H9 (cell line): ENCODE results near the gene UPF2. TPM values are rescaled to one million over a fixed set of nuclear protein-coding genes. Genes with fewer than 3 reads are reported as not detected.

ENCODE experiments used
- DNase-seq: peaks from one replicate; pipeline ENCODE4 v3.0.0-alpha.2; 2017
- H2AFZ ChIP-seq: one replicate; pipeline ENCODE4 v1.6.1; 2013; ENCODE audit warnings: mild to moderate bottlenecking, low read length, control low read depth, moderate library complexity
- H2AK5ac ChIP-seq: 2 replicates; pipeline ENCODE4 v1.6.1; 2013; ENCODE audit warnings: low read length, control low read depth, mixed read lengths; ENCODE audit not compliant: insufficient read length
- H2BK120ac ChIP-seq: one replicate; pipeline ENCODE4 v1.6.1; 2013; ENCODE audit warnings: low read depth, mild to moderate bottlenecking, low read length, control low read depth, inconsistent platforms; ENCODE audit not compliant: poor library complexity, severe bottlenecking
- H2BK12ac ChIP-seq: 2 replicates; pipeline ENCODE4 v1.6.1; 2013; ENCODE audit warnings: low read length, control low read depth, mixed read lengths, low read depth; ENCODE audit not compliant: insufficient read length
- H2BK15ac ChIP-seq: 2 replicates; pipeline ENCODE4 v1.6.1; 2013; ENCODE audit warnings: low read depth, low read length, control low read depth
- H2BK20ac ChIP-seq: one replicate; pipeline ENCODE4 v1.6.1; 2013; ENCODE audit warnings: low read depth, mild to moderate bottlenecking, low read length, control low read depth, inconsistent platforms; ENCODE audit not compliant: poor library complexity, severe bottlenecking
- H2BK5ac ChIP-seq: 2 replicates; pipeline ENCODE4 v1.6.1; 2013; ENCODE audit warnings: low read length, control low read depth, mixed read lengths; ENCODE audit not compliant: insufficient read length
- H3K14ac ChIP-seq: 2 replicates; pipeline ENCODE4 v1.6.1; 2013; ENCODE audit warnings: low read length, control low read depth; ENCODE audit not compliant: insufficient read depth
- H3K18ac ChIP-seq: 2 replicates; pipeline ENCODE4 v1.6.1; 2013; ENCODE audit warnings: low read depth, mild to moderate bottlenecking, mixed read lengths, low read length, control low read depth; ENCODE audit not compliant: insufficient read length
- H3K23ac ChIP-seq: 2 replicates; pipeline ENCODE4 v1.6.1; 2013; ENCODE audit warnings: low read length, control low read depth, mixed read lengths, low read depth; ENCODE audit not compliant: insufficient read length
- H3K23me2 ChIP-seq: 2 replicates; pipeline ENCODE4 v1.6.1; 2013; ENCODE audit warnings: low read depth, mild to moderate bottlenecking, mixed read lengths, low read length, control low read depth; ENCODE audit not compliant: insufficient read length, poor library complexity, severe bottlenecking
- H3K27ac ChIP-seq: 2 replicates; pipeline ENCODE4 v1.5.1; 2013; ENCODE audit warnings: low read length, control low read depth, mixed read lengths, low read depth; ENCODE audit not compliant: insufficient read length
- H3K27me3 ChIP-seq: 2 replicates; pipeline ENCODE4 v1.6.1; 2013; ENCODE audit warnings: low read length, control low read depth, inconsistent platforms; ENCODE audit not compliant: insufficient read depth
- H3K4ac ChIP-seq: 2 replicates; pipeline ENCODE4 v1.6.1; 2013; ENCODE audit warnings: low read depth, mild to moderate bottlenecking, control low read depth, inconsistent platforms, low read length, moderate library complexity
- H3K4me1 ChIP-seq: 2 replicates; pipeline ENCODE4 v1.6.1; 2013; ENCODE audit warnings: low read length, control low read depth, inconsistent platforms; ENCODE audit not compliant: insufficient read depth
- H3K4me2 ChIP-seq: 2 replicates; pipeline ENCODE4 v1.6.1; 2013; ENCODE audit warnings: low read length, control low read depth, mixed read lengths; ENCODE audit not compliant: insufficient read length, insufficient read depth
- H3K56ac ChIP-seq: 2 replicates; pipeline ENCODE4 v1.6.1; 2013; ENCODE audit warnings: low read depth, mild to moderate bottlenecking, mixed read lengths, low read length, control low read depth; ENCODE audit not compliant: insufficient read length
- H3K79me1 ChIP-seq: 2 replicates; pipeline ENCODE4 v1.6.1; 2013; ENCODE audit warnings: low read depth, mild to moderate bottlenecking, moderate library complexity, low read length, control low read depth, inconsistent platforms; ENCODE audit not compliant: insufficient read depth, poor library complexity, severe bottlenecking
- H3K79me2 ChIP-seq: 2 replicates; pipeline ENCODE4 v1.6.1; 2013; ENCODE audit warnings: low read length, control low read depth, inconsistent platforms; ENCODE audit not compliant: insufficient read depth
- H3K9ac ChIP-seq: 2 replicates; pipeline ENCODE4 v1.6.1; 2013; ENCODE audit warnings: low read length, control low read depth, mixed read lengths; ENCODE audit not compliant: insufficient read length; ENCODE audit errors: extremely low read depth
- H3K9me3 ChIP-seq: one replicate; pipeline ENCODE4 v1.6.1; 2013; ENCODE audit warnings: low read depth, low read length, inconsistent platforms; ENCODE audit not compliant: control insufficient read depth
- H3T11ph ChIP-seq: one replicate; pipeline ENCODE4 v1.6.1; 2013; ENCODE audit warnings: mild to moderate bottlenecking, low read length, control low read depth, inconsistent platforms
- H4K20me1 ChIP-seq: one replicate; pipeline ENCODE4 v1.6.1; 2013; ENCODE audit not compliant: control insufficient read depth, insufficient read length, insufficient read depth
- H4K5ac ChIP-seq: 2 replicates; pipeline ENCODE4 v1.6.1; 2013; ENCODE audit warnings: low read depth, mild to moderate bottlenecking, mixed read lengths, low read length, control low read depth; ENCODE audit not compliant: insufficient read length
- H4K8ac ChIP-seq: replicated peaks from 2 replicates; pipeline ENCODE4 v1.6.1; 2013; ENCODE audit warnings: low read length, control low read depth, mixed read lengths, low read depth; ENCODE audit not compliant: insufficient read length
- H4K91ac ChIP-seq: 2 replicates; pipeline ENCODE4 v1.6.1; 2013; ENCODE audit warnings: low read depth, mild to moderate bottlenecking, moderate library complexity, mixed read lengths, low read length, control low read depth; ENCODE audit not compliant: insufficient read length
- H3K27ac Mint-ChIP-seq, 3 experiments: 2 replicates in 2 of 3; 3 replicates in 1 of 3; pipeline ENCODE4 v1.8.0; 2020 to 2021; ENCODE audit warnings: mixed read lengths in 3 of 3, mild to moderate bottlenecking in 1 of 3, moderate library complexity in 1 of 3
- H3K27me3 Mint-ChIP-seq: 2 replicates; pipeline ENCODE4 v1.8.0; 2021; ENCODE audit warnings: low read depth, mild to moderate bottlenecking, moderate library complexity, mixed read lengths
- H3K36me3 Mint-ChIP-seq, 3 experiments: 2 replicates in 2 of 3; 3 replicates in 1 of 3; pipeline ENCODE4 v1.8.0; 2020 to 2021; ENCODE audit warnings: low read depth in 3 of 3, mixed read lengths in 3 of 3; ENCODE audit not compliant: insufficient read depth in 1 of 3
- H3K4me1 Mint-ChIP-seq, 2 experiments: 2 replicates each; pipeline ENCODE4 v1.8.0; 2020; ENCODE audit warnings: mixed read lengths in 2 of 2
- H3K4me3 Mint-ChIP-seq, 2 experiments: 2 replicates in 1 of 2; 3 replicates in 1 of 2; pipeline ENCODE4 v1.8.0; 2020 to 2021; ENCODE audit warnings: mild to moderate bottlenecking in 2 of 2, mixed read lengths in 2 of 2, moderate library complexity in 1 of 2
- H3K9me3 Mint-ChIP-seq, 2 experiments: 2 replicates in 1 of 2; 3 replicates in 1 of 2; pipeline ENCODE4 v1.8.0; 2020; ENCODE audit warnings: mild to moderate bottlenecking in 2 of 2, mixed read lengths in 2 of 2, moderate library complexity in 1 of 2
- CTCF ChIP-seq: fragments of 200-600 bp; sonication (generic); conservative IDR thresholded peaks from 3 replicates; pipeline ENCODE4 v1.8.0; 2021; ENCODE audit warnings: antibody characterized with exemption, mild to moderate bottlenecking
- WGBS: extraction: QIAGEN DNeasy Blood & Tissue Kit; methylation state at CpG from one replicate; pipeline ENCODE4 v1.1.7; 2013; ENCODE audit warnings: missing lambda C conversion rate, low lambda C conversion rate, mixed read lengths; ENCODE audit not compliant: insufficient read length; ENCODE audit errors: extremely low coverage; 5-methylcytosine and 5-hydroxymethylcytosine counted together
- total RNA-seq: library from RNA; stranded (reverse); gene quantifications from 2 replicates; pipeline ENCODE4 v1.2.1, GENCODE V29; 2021

Gene UPF2
- total RNA-seq, 1 experiment from 2014 or later, result 34.1 TPM

DNA sequence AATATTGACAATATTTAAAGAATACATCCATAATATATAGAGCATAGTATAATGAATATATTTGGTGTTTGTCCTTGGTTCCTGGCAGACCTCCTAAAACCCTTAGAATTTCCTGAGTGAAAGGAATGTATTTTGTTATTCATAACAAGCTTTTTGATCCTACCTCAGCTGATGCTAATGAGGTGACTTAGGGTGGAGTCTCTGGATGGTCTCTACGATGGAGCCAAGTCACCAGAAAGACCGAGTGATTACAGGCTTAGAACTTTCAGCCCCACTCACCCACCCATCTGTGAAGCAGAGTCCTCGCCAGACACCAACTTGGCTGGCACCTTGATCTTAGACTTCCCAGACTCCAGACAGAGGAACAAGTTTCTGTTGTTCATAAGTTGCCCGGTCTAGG lies 35.9 kb downstream of the UPF2 start:
- H3K4ac ChIP-seq, result no peak overlapping the region
- no peak overlapping the region for H2BK5ac ChIP-seq
- no peak overlapping the region for H3K14ac ChIP-seq
- Mint-ChIP-seq H3K9me3 (peaks cover 7% of the 10 kb centered on the region in 2 experiments; a peak in 4 of 5 replicates), H3K27ac (no peak overlapping the region), H3K27me3 (no peaks in the 10 kb centered on the region), H3K4me1 (peaks cover 6 to 8% of the 10 kb centered on the region in 2 experiments; a peak in 3 of 4 replicates), H3K36me3 (peaks cover 38 to 72% (median 71%) of the 10 kb centered on the region in 3 experiments), H3K4me3 (no peak overlapping the region)
- H4K20me1 ChIP-seq, result no peaks in the 10 kb centered on the region
- no peaks in the 10 kb centered on the region for H3K9me3 ChIP-seq
- no peak overlapping the region for H2AFZ ChIP-seq
- no peak overlapping the region for H3K27ac ChIP-seq
- H2BK15ac ChIP-seq, result no peak overlapping the region
- DNase-seq, result no peak
- no peak overlapping the region for H4K8ac ChIP-seq
- no peak overlapping the region for H2BK12ac ChIP-seq
- no peak overlapping the region for H3K18ac ChIP-seq
- no peak overlapping the region for H3K23ac ChIP-seq
- no peak overlapping the region for H3K9ac ChIP-seq
- no peaks in the 10 kb centered on the region for H3K79me2 ChIP-seq
- H2AK5ac ChIP-seq, result no peak overlapping the region
- no peak overlapping the region for H4K91ac ChIP-seq
- no peak overlapping the region for H3K56ac ChIP-seq
- no peak overlapping the region for H2BK20ac ChIP-seq
- no CpG with 5 or more reads among the region's 4 CpGs for WGBS
- no peak overlapping the region for H3T11ph ChIP-seq
- no peaks in the 10 kb centered on the region; the same call in 1 of the 2 replicates for H3K4me1 ChIP-seq
- peaks cover 3% of the 10 kb centered on the region for H3K79me1 ChIP-seq
- no peak overlapping the region for H2BK120ac ChIP-seq
- H3K23me2 ChIP-seq, result no peaks in the 10 kb centered on the region
- H3K27me3 ChIP-seq, result no peaks in the 10 kb centered on the region
- no peak overlapping the region for H4K5ac ChIP-seq
- H3K4me2 ChIP-seq, result no peak overlapping the region
- no peak for TF ChIP-seq CTCF
